Measurements from ENCODE around the gene NLK.
"Not testable (repeated sequence)": the region's sequence is repeated elsewhere in the genome, so short reads cannot be mapped to it uniquely, and the experiment has no call there.

The NLK gene

GRCh38 chr17:28042657-28042720 is at the start of gene NLK:
NLK (plus strand) TSS chr17:28042677; CDS start chr17:28042874, 197 bp downstream.
- Mint-ChIP-seq H3K36me3 (ENCODE audit: low read depth) (no peaks in the 10 kb centered on the region), H3K27ac (peak within 1 kb of the TSS; percentile 73), H3K4me3 (peak within 1 kb of the TSS; percentile 87), H3K4me1 (ENCODE audit: low read depth) (peaks cover 74% of the 10 kb centered on the region), H3K9me3 (no peaks in the 10 kb centered on the region), H3K27me3 (no peaks in the 10 kb centered on the region)

- H3K4me1 Mint-ChIP-seq (ENCODE audit: low read depth), result no peaks in the 10 kb centered on the region
- no peak overlapping the region for H3K4me3 Mint-ChIP-seq
- no peak overlapping the region for H3K27ac Mint-ChIP-seq
- H3K9me3 Mint-ChIP-seq, result no peaks in the 10 kb centered on the region
- peaks cover 20% of the 10 kb centered on the region for H3K27me3 Mint-ChIP-seq
- H3K36me3 Mint-ChIP-seq (ENCODE audit: low read depth), result no peaks in the 10 kb centered on the region
Measured at GRCh38 chr17:27993161-27993695, 49.2 kb upstream of the NLK start.

- Mint-ChIP-seq H3K36me3 (ENCODE audit: low read depth) (no peaks in the 10 kb centered on the region), H3K27ac (no peak overlapping the region), H3K9me3 (no peaks in the 10 kb centered on the region), H3K4me3 (no peak overlapping the region), H3K27me3 (peaks cover 26% of the 10 kb centered on the region), H3K4me1 (ENCODE audit: low read depth) (no peaks in the 10 kb centered on the region)
Measured at GRCh38 chr17:27993723-27994310, 48.7 kb upstream of the NLK start.

GRCh38 chr17:27994586-27994985 is 47.9 kb upstream of the NLK start:
- peaks cover 27% of the 10 kb centered on the region for H3K27me3 Mint-ChIP-seq
- H3K36me3 Mint-ChIP-seq (ENCODE audit: low read depth), result no peaks in the 10 kb centered on the region
- H3K4me1 Mint-ChIP-seq (ENCODE audit: low read depth), result no peaks in the 10 kb centered on the region
- H3K27ac Mint-ChIP-seq, result no peak overlapping the region
- no peaks in the 10 kb centered on the region for H3K9me3 Mint-ChIP-seq
- H3K4me3 Mint-ChIP-seq, result no peak overlapping the region

- H3K9me3 Mint-ChIP-seq, result no peaks in the 10 kb centered on the region
- no peaks in the 10 kb centered on the region for H3K36me3 Mint-ChIP-seq (ENCODE audit: low read depth)
- H3K27ac Mint-ChIP-seq, result no peak overlapping the region
- no peaks in the 10 kb centered on the region for H3K4me1 Mint-ChIP-seq (ENCODE audit: low read depth)
- peaks cover 30% of the 10 kb centered on the region for H3K27me3 Mint-ChIP-seq
- H3K4me3 Mint-ChIP-seq, result no peak overlapping the region
Measured at GRCh38 chr17:27995554-27995953, 46.9 kb upstream of the NLK start.

GRCh38 chr17:27996202-27997043 is 46.1 kb upstream of the NLK start:
- no peaks in the 10 kb centered on the region for H3K9me3 Mint-ChIP-seq
- no peak overlapping the region for H3K27ac Mint-ChIP-seq
- H3K27me3 Mint-ChIP-seq, result peaks cover 33% of the 10 kb centered on the region
- no peak overlapping the region for H3K4me3 Mint-ChIP-seq
- no peaks in the 10 kb centered on the region for H3K36me3 Mint-ChIP-seq (ENCODE audit: low read depth)
- no peaks in the 10 kb centered on the region for H3K4me1 Mint-ChIP-seq (ENCODE audit: low read depth)

GRCh38 chr17:27997044-27997401 is 45.5 kb upstream of the NLK start:
- no peaks in the 10 kb centered on the region for H3K9me3 Mint-ChIP-seq
- H3K27me3 Mint-ChIP-seq, result peaks cover 33% of the 10 kb centered on the region
- no peaks in the 10 kb centered on the region for H3K4me1 Mint-ChIP-seq (ENCODE audit: low read depth)
- no peak overlapping the region for H3K4me3 Mint-ChIP-seq
- no peak overlapping the region for H3K27ac Mint-ChIP-seq
- no peaks in the 10 kb centered on the region for H3K36me3 Mint-ChIP-seq (ENCODE audit: low read depth)

- Mint-ChIP-seq H3K36me3 (ENCODE audit: low read depth) (no peaks in the 10 kb centered on the region), H3K4me3 (no peak overlapping the region), H3K9me3 (no peaks in the 10 kb centered on the region)
Measured at GRCh38 chr17:27997522-27997921, 45.0 kb upstream of the NLK start.

GRCh38 chr17:28001149-28001548 is 41.3 kb upstream of the NLK start:
- peaks cover 18% of the 10 kb centered on the region for H3K27me3 Mint-ChIP-seq
- H3K4me3 Mint-ChIP-seq, result no peak overlapping the region
- no peaks in the 10 kb centered on the region for H3K36me3 Mint-ChIP-seq (ENCODE audit: low read depth)
- no peaks in the 10 kb centered on the region for H3K4me1 Mint-ChIP-seq (ENCODE audit: low read depth)
- H3K27ac Mint-ChIP-seq, result no peak overlapping the region
- H3K9me3 Mint-ChIP-seq, result no peaks in the 10 kb centered on the region

More at GRCh38 chr17:27997522-27997921, 45.0 kb upstream of the NLK start:
- peaks cover 28% of the 10 kb centered on the region for H3K27me3 Mint-ChIP-seq
- no peak overlapping the region for H3K27ac Mint-ChIP-seq
- no peaks in the 10 kb centered on the region for H3K4me1 Mint-ChIP-seq (ENCODE audit: low read depth)

- H3K4me3 Mint-ChIP-seq, result no peak overlapping the region
- H3K27me3 Mint-ChIP-seq, result peaks cover 6% of the 10 kb centered on the region
- no peak overlapping the region for H3K27ac Mint-ChIP-seq
- no peaks in the 10 kb centered on the region for H3K9me3 Mint-ChIP-seq
- H3K36me3 Mint-ChIP-seq (ENCODE audit: low read depth), result no peaks in the 10 kb centered on the region
- H3K4me1 Mint-ChIP-seq (ENCODE audit: low read depth), result no peaks in the 10 kb centered on the region
Measured at GRCh38 chr17:28004344-28004743, 38.1 kb upstream of the NLK start.

- H3K4me3 Mint-ChIP-seq; H3K36me3 Mint-ChIP-seq (ENCODE audit: low read depth); H3K4me1 Mint-ChIP-seq (ENCODE audit: low read depth); H3K9me3 Mint-ChIP-seq; H3K27ac Mint-ChIP-seq; H3K27me3 Mint-ChIP-seq: not testable (repeated sequence)
Measured at GRCh38 chr17:28007925-28008324, 34.6 kb upstream of the NLK start.

GRCh38 chr17:28008513-28008912 is 34.0 kb upstream of the NLK start:
- H3K27me3 Mint-ChIP-seq, result peaks cover 10% of the 10 kb centered on the region
- no peaks in the 10 kb centered on the region for H3K4me1 Mint-ChIP-seq (ENCODE audit: low read depth)
- H3K4me3 Mint-ChIP-seq, result no peak overlapping the region
- H3K36me3 Mint-ChIP-seq (ENCODE audit: low read depth), result no peaks in the 10 kb centered on the region
- H3K9me3 Mint-ChIP-seq, result no peaks in the 10 kb centered on the region
- H3K27ac Mint-ChIP-seq, result no peak overlapping the region

- H3K9me3 Mint-ChIP-seq, result no peaks in the 10 kb centered on the region
- H3K36me3 Mint-ChIP-seq (ENCODE audit: low read depth), result no peaks in the 10 kb centered on the region
Measured at GRCh38 chr17:28010406-28010805, 32.1 kb upstream of the NLK start.

GRCh38 chr17:28018439-28019070 is 23.9 kb upstream of the NLK start:
- Mint-ChIP-seq H3K4me3 (no peak overlapping the region), H3K4me1 (ENCODE audit: low read depth) (no peaks in the 10 kb centered on the region), H3K36me3 (ENCODE audit: low read depth) (no peaks in the 10 kb centered on the region), H3K9me3 (no peaks in the 10 kb centered on the region), H3K27ac (no peak overlapping the region), H3K27me3 (peaks cover 24% of the 10 kb centered on the region)

More at GRCh38 chr17:28010406-28010805, 32.1 kb upstream of the NLK start:
- H3K27me3 Mint-ChIP-seq, result peaks cover 10% of the 10 kb centered on the region
- H3K4me1 Mint-ChIP-seq (ENCODE audit: low read depth), result no peaks in the 10 kb centered on the region
- H3K27ac Mint-ChIP-seq, result no peak overlapping the region
- H3K4me3 Mint-ChIP-seq, result no peak overlapping the region

GRCh38 chr17:28020515-28020914 is 22.0 kb upstream of the NLK start:
- no peak overlapping the region for H3K27ac Mint-ChIP-seq
- no peaks in the 10 kb centered on the region for H3K4me1 Mint-ChIP-seq (ENCODE audit: low read depth)
- no peaks in the 10 kb centered on the region for H3K36me3 Mint-ChIP-seq (ENCODE audit: low read depth)
- H3K4me3 Mint-ChIP-seq, result no peak overlapping the region
- H3K27me3 Mint-ChIP-seq, result peaks cover 23% of the 10 kb centered on the region
- no peaks in the 10 kb centered on the region for H3K9me3 Mint-ChIP-seq

GRCh38 chr17:28029044-28029443 is 13.4 kb upstream of the NLK start:
- Mint-ChIP-seq H3K27ac (no peak overlapping the region), H3K36me3 (ENCODE audit: low read depth) (no peaks in the 10 kb centered on the region), H3K4me3 (no peak overlapping the region), H3K27me3 (no peaks in the 10 kb centered on the region), H3K9me3 (no peaks in the 10 kb centered on the region), H3K4me1 (ENCODE audit: low read depth) (no peaks in the 10 kb centered on the region)
